HEK293 (cell line): Measurements from ENCODE around the gene FBN2.

Source experiments
- CTCF ChIA-PET: fragments of 350-600 bp; formaldehyde crosslinking; extraction: SDS; loops from one replicate; lab custom pipeline; 2021; ENCODE audit warnings: antibody characterized with exemption; lab: Yijun Ruan, JAX
- POLR2A ChIA-PET: fragments of 300-600 bp; formaldehyde crosslinking; extraction: SDS; loops from one replicate; lab custom pipeline; 2020; ENCODE audit warnings: antibody characterized with exemption, inconsistent platforms; lab: Yijun Ruan, JAX
- H3K27ac ChIP-seq: fragments of 200-500 bp; sonication (Bioruptor generic); 2 replicates; pipeline ENCODE4 v1.5.1; 2014; ENCODE audit warnings: low read depth, low read length, control low read depth, inconsistent platforms; ENCODE audit errors: extremely low read depth
- H3K36me3 ChIP-seq, 2 experiments: fragments of 200-500 bp in 1 of 2; sonication (Bioruptor generic) in 1 of 2; 1 replicate in 1 of 2; 2 replicates in 1 of 2; pipeline ENCODE4 v1.5.1; 2014 to 2017; ENCODE audit warnings: inconsistent platforms in 2 of 2, low read length in 2 of 2; ENCODE audit not compliant: control insufficient read depth in 2 of 2, insufficient read depth in 1 of 2
- H3K4me1 ChIP-seq: fragments of 200-500 bp; sonication (Bioruptor generic); 2 replicates; pipeline ENCODE4 v1.5.1; 2014; ENCODE audit warnings: mild to moderate bottlenecking, low read length, inconsistent platforms; ENCODE audit not compliant: control insufficient read depth, insufficient read depth
- H3K4me3 ChIP-seq: 2 replicates; pipeline ENCODE4 v1.5.1; 2011; ENCODE audit warnings: low read depth, mild to moderate bottlenecking, control low read depth, low read length, moderate library complexity
- H3K9me3 ChIP-seq: fragments of 200-500 bp; sonication (Bioruptor generic); 2 replicates; pipeline ENCODE4 v1.5.1; 2014; ENCODE audit warnings: low read depth, low read length, inconsistent platforms; ENCODE audit not compliant: control insufficient read depth, insufficient read depth
- KLF8 ChIP-seq: fragments of 450-650 bp; formaldehyde crosslinking; IDR thresholded peaks from 2 replicates; pipeline ENCODE4 v1.5.1; 2016; ENCODE audit warnings: missing biosample characterization, missing genetic modification characterization
- SETDB1 ChIP-seq: IDR thresholded peaks from one replicate; pipeline ENCODE4 v1.6.1; 2017; ENCODE audit warnings: mild to moderate bottlenecking, low read length, moderate library complexity, mixed read lengths; ENCODE audit not compliant: insufficient read length
- SP7 ChIP-seq: fragments of 450-650 bp; formaldehyde crosslinking; IDR thresholded peaks from 2 replicates; pipeline ENCODE4 v1.5.1; 2016; ENCODE audit warnings: missing biosample characterization, missing genetic modification characterization
- WT1 ChIP-seq: fragments of 450-650 bp; formaldehyde crosslinking; IDR thresholded peaks from 2 replicates; pipeline ENCODE4 v1.5.1; 2016; ENCODE audit warnings: missing biosample characterization, missing genetic modification characterization
- ZBTB10 ChIP-seq: fragments of 450-650 bp; formaldehyde crosslinking; IDR thresholded peaks from 2 replicates; pipeline ENCODE4 v1.5.1; 2016; ENCODE audit warnings: missing biosample characterization, missing genetic modification characterization
- ZIC2 ChIP-seq: fragments of 450-650 bp; formaldehyde crosslinking; IDR thresholded peaks from 2 replicates; pipeline ENCODE4 v1.5.1; 2016; ENCODE audit warnings: missing biosample characterization, missing genetic modification characterization
- ZNF280D ChIP-seq: fragments of 450-650 bp; formaldehyde crosslinking; IDR thresholded peaks from 2 replicates; pipeline ENCODE4 v1.5.1; 2016; ENCODE audit warnings: missing biosample characterization, missing genetic modification characterization
- ZNF362 ChIP-seq: fragments of 450-650 bp; formaldehyde crosslinking; IDR thresholded peaks from 2 replicates; pipeline ENCODE4 v1.5.1; 2016; ENCODE audit warnings: missing biosample characterization, missing genetic modification characterization
- ZNF391 ChIP-seq: fragments of 450-650 bp; formaldehyde crosslinking; IDR thresholded peaks from 2 replicates; pipeline ENCODE4 v1.5.1; 2016; ENCODE audit warnings: low read depth, missing biosample characterization, missing genetic modification characterization, borderline replicate concordance
- ZNF571 ChIP-seq: fragments of 450-650 bp; formaldehyde crosslinking; IDR thresholded peaks from 2 replicates; pipeline ENCODE4 v1.5.0; 2017; ENCODE audit warnings: missing biosample characterization, missing genetic modification characterization
- ZNF658 ChIP-seq: fragments of 450-650 bp; formaldehyde crosslinking; IDR thresholded peaks from 2 replicates; pipeline ENCODE4; 2016; ENCODE audit warnings: missing biosample characterization, missing genetic modification characterization
- ZNF76 ChIP-seq: fragments of 450-650 bp; formaldehyde crosslinking; IDR thresholded peaks from 2 replicates; pipeline ENCODE4; 2016; ENCODE audit warnings: low read depth, missing biosample characterization, missing genetic modification characterization, borderline replicate concordance
- ZNF792 ChIP-seq: fragments of 450-650 bp; formaldehyde crosslinking; IDR thresholded peaks from 2 replicates; pipeline ENCODE4 v1.5.1; 2016; ENCODE audit warnings: missing biosample characterization, missing genetic modification characterization
- TF ChIP-seq, protein P1 (sequence below): fragments of 450-650 bp; formaldehyde crosslinking; IDR thresholded peaks from 2 replicates; pipeline ENCODE4; 2016; ENCODE audit warnings: missing biosample characterization, missing genetic modification characterization
- TF ChIP-seq, protein P2 (sequence below): fragments of 450-650 bp; formaldehyde crosslinking; IDR thresholded peaks from 2 replicates; pipeline ENCODE4 v1.5.1; 2016; ENCODE audit warnings: missing biosample characterization, missing genetic modification characterization
- TF ChIP-seq, protein P3 (sequence below): fragments of 450-650 bp; formaldehyde crosslinking; IDR thresholded peaks from 2 replicates; pipeline ENCODE4 v1.5.1; 2016; ENCODE audit warnings: missing biosample characterization, missing genetic modification characterization
- TF ChIP-seq, protein P4 (sequence below): fragments of 450-650 bp; formaldehyde crosslinking; IDR thresholded peaks from 2 replicates; pipeline ENCODE4 v1.5.1; 2016; ENCODE audit warnings: missing biosample characterization, missing genetic modification characterization
- TF ChIP-seq, protein P5 (sequence below): sonication (generic); formaldehyde crosslinking; IDR thresholded peaks from 2 replicates; pipeline ENCODE4 v1.8.1; 2022; ENCODE audit warnings: mild to moderate bottlenecking, moderate library complexity, missing genetic modification reagents
- TF ChIP-seq, protein P6 (sequence below): fragments of 450-650 bp; formaldehyde crosslinking; IDR thresholded peaks from 2 replicates; pipeline ENCODE4 v1.5.1; 2017; ENCODE audit warnings: missing biosample characterization, missing genetic modification characterization

FBN2 gene

GRCh38 chr5:128406803-128407202 lies 131.2 kb downstream of the FBN2 start:
- TF ChIP-seq ZNF571 (tag by site-specific recombination), result no peak
- no peak for TF ChIP-seq ZBTB10 (tag by site-specific recombination)
- no peak for TF ChIP-seq ZNF76 (tag by site-specific recombination)
- no peak for TF ChIP-seq SETDB1
- TF ChIP-seq SP7 (tag by site-specific recombination), result no peak
- TF ChIP-seq, protein P1, sequence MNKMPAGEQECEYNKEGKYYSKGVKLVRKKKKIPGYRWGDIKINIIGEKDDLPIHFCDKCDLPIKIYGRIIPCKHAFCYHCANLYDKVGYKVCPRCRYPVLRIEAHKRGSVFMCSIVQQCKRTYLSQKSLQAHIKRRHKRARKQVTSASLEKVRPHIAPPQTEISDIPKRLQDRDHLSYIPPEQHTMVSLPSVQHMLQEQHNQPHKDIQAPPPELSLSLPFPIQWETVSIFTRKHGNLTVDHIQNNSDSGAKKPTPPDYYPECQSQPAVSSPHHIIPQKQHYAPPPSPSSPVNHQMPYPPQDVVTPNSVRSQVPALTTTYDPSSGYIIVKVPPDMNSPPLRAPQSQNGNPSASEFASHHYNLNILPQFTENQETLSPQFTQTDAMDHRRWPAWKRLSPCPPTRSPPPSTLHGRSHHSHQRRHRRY (tag by site-specific recombination), result no peak
- TF ChIP-seq ZIC2 (tag by site-specific recombination), result no peak
- TF ChIP-seq, protein P2, sequence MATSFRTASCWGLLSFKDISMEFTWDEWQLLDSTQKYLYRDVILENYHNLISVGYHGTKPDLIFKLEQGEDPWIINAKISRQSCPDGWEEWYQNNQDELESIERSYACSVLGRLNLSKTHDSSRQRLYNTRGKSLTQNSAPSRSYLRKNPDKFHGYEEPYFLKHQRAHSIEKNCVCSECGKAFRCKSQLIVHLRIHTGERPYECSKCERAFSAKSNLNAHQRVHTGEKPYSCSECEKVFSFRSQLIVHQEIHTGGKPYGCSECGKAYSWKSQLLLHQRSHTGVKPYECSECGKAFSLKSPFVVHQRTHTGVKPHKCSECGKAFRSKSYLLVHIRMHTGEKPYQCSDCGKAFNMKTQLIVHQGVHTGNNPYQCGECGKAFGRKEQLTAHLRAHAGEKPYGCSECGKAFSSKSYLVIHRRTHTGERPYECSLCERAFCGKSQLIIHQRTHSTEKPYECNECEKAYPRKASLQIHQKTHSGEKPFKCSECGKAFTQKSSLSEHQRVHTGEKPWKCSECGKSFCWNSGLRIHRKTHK, result no peak
- no peak for TF ChIP-seq ZNF391
- TF ChIP-seq ZNF792 (tag by site-specific recombination), result no peak
- TF ChIP-seq KLF8 (tag by site-specific recombination), result no peak
- no peak for TF ChIP-seq WT1 (tag by site-specific recombination)
- no peak for TF ChIP-seq ZNF658 (tag by site-specific recombination)
- TF ChIP-seq, protein P3, sequence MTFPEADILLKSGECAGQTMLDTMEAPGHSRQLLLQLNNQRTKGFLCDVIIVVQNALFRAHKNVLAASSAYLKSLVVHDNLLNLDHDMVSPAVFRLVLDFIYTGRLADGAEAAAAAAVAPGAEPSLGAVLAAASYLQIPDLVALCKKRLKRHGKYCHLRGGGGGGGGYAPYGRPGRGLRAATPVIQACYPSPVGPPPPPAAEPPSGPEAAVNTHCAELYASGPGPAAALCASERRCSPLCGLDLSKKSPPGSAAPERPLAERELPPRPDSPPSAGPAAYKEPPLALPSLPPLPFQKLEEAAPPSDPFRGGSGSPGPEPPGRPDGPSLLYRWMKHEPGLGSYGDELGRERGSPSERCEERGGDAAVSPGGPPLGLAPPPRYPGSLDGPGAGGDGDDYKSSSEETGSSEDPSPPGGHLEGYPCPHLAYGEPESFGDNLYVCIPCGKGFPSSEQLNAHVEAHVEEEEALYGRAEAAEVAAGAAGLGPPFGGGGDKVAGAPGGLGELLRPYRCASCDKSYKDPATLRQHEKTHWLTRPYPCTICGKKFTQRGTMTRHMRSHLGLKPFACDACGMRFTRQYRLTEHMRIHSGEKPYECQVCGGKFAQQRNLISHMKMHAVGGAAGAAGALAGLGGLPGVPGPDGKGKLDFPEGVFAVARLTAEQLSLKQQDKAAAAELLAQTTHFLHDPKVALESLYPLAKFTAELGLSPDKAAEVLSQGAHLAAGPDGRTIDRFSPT, result no peak
- TF ChIP-seq, protein P4, sequence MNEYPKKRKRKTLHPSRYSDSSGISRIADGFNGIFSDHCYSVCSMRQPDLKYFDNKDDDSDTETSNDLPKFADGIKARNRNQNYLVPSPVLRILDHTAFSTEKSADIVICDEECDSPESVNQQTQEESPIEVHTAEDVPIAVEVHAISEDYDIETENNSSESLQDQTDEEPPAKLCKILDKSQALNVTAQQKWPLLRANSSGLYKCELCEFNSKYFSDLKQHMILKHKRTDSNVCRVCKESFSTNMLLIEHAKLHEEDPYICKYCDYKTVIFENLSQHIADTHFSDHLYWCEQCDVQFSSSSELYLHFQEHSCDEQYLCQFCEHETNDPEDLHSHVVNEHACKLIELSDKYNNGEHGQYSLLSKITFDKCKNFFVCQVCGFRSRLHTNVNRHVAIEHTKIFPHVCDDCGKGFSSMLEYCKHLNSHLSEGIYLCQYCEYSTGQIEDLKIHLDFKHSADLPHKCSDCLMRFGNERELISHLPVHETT, result no peak
- Histone ChIP-seq H3K27ac (no peak overlapping the region), H3K4me3 (no peak overlapping the region), H3K4me1 (peaks cover 5% of the 10 kb centered on the region), H3K36me3 (peaks cover 5 to 40% of the 10 kb centered on the region in 2 experiments; a peak in 2 of 3 replicates), H3K9me3 (no peaks in the 10 kb centered on the region)
- CTCF ChIA-PET, result no interaction called here
- POLR2A ChIA-PET, result no interaction called here

GRCh38 chr5:128405159-128405558 lies 132.9 kb downstream of the FBN2 start:
- ChIA-PET CTCF (no interaction called here), POLR2A (no interaction called here)
- Histone ChIP-seq H3K36me3 (peaks cover 5 to 37% of the 10 kb centered on the region in 2 experiments; a peak in 2 of 3 replicates), H3K4me1 (peaks cover 5% of the 10 kb centered on the region), H3K4me3 (no peak overlapping the region), H3K9me3 (no peaks in the 10 kb centered on the region), H3K27ac (no peak overlapping the region)
- TF ChIP-seq ZNF362, result no peak
- TF ChIP-seq, protein P5, sequence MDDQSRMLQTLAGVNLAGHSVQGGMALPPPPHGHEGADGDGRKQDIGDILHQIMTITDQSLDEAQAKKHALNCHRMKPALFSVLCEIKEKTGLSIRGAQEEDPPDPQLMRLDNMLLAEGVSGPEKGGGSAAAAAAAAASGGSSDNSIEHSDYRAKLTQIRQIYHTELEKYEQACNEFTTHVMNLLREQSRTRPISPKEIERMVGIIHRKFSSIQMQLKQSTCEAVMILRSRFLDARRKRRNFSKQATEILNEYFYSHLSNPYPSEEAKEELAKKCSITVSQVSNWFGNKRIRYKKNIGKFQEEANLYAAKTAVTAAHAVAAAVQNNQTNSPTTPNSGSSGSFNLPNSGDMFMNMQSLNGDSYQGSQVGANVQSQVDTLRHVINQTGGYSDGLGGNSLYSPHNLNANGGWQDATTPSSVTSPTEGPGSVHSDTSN (CRISPR knock-in tag), result no peak
- TF ChIP-seq, protein P6, sequence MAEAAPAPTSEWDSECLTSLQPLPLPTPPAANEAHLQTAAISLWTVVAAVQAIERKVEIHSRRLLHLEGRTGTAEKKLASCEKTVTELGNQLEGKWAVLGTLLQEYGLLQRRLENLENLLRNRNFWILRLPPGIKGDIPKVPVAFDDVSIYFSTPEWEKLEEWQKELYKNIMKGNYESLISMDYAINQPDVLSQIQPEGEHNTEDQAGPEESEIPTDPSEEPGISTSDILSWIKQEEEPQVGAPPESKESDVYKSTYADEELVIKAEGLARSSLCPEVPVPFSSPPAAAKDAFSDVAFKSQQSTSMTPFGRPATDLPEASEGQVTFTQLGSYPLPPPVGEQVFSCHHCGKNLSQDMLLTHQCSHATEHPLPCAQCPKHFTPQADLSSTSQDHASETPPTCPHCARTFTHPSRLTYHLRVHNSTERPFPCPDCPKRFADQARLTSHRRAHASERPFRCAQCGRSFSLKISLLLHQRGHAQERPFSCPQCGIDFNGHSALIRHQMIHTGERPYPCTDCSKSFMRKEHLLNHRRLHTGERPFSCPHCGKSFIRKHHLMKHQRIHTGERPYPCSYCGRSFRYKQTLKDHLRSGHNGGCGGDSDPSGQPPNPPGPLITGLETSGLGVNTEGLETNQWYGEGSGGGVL (tag by site-specific recombination), result no peak
- TF ChIP-seq ZNF280D (tag by site-specific recombination), result no peak
